HFF-Myc (cell line): ENCODE measurements around the gene MORN1.

Source experiments
- DNase-seq: peaks from one replicate; pipeline ENCODE4 v3.0.0-alpha.2; 2011; ENCODE audit warnings: low read depth; ENCODE audit errors: extremely low read depth
- H3K4me3 ChIP-seq: replicated peaks from 2 replicates; pipeline ENCODE4 v1.5.1; 2011; ENCODE audit warnings: low read depth, mild to moderate bottlenecking, control low read depth, low read length
- CTCF ChIP-seq: IDR thresholded peaks from 2 replicates; pipeline ENCODE4 v1.5.1; 2012; ENCODE audit warnings: mild to moderate bottlenecking, low read depth, low read length, control low read depth; ENCODE audit errors: missing control alignments

The MORN1 gene

GRCh38 chr1:2355373-2356261 lies 35.7 kb downstream of the MORN1 start:
- no peak for DNase-seq
- TF ChIP-seq CTCF, result no peak
- no peak overlapping the region for H3K4me3 ChIP-seq

GRCh38 chr1:2354511-2355372 lies 36.6 kb downstream of the MORN1 start:
- no peak for TF ChIP-seq CTCF
- no peak overlapping the region for H3K4me3 ChIP-seq
- DNase-seq, result no peak

GRCh38 chr1:2353551-2354438 lies 37.6 kb downstream of the MORN1 start:
- no peak for DNase-seq
- no peak overlapping the region for H3K4me3 ChIP-seq
- TF ChIP-seq CTCF, result no peak

GRCh38 chr1:2352897-2353550 lies 38.3 kb downstream of the MORN1 start:
- no peak overlapping the region for H3K4me3 ChIP-seq
- no peak for TF ChIP-seq CTCF

GRCh38 chr1:2352341-2352896 lies 38.9 kb downstream of the MORN1 start:
- TF ChIP-seq CTCF, result no peak
- no peak overlapping the region for H3K4me3 ChIP-seq
- no peak for DNase-seq

More at GRCh38 chr1:2352897-2353550, 38.3 kb downstream of the MORN1 start:
- no peak for DNase-seq
